Fibroblast of upper back skin (primary cell): ENCODE data around the gene SMC3.
"Not testable (repeated sequence)": the region's sequence is repeated elsewhere in the genome, so short reads cannot be mapped to it uniquely, and the experiment has no call there.

Experiments used
- DNase-seq: peaks from one replicate; pipeline ENCODE4 v3.0.0-alpha.2; 2013

The SMC3 gene

DNA sequence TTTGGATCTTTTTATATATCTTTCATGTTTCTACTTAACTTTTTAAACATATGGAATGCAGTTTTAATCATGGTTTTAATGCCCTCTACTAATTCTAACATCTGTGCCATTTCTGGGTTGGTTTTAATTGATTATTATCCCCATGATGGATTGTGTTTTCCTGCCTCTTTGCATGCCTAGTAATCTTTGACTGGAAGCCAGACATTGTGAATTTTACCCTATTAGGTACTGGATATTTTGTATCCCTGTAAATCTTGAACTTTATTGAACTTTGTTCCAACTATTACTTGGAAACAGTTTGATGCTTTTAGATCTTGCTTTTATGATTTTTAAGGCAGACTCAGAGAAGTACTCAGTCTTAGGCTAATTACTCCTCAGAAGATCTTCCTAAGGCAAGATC lies 60.7 kb downstream of the SMC3 start:
- DNase-seq: no peak

DNA sequence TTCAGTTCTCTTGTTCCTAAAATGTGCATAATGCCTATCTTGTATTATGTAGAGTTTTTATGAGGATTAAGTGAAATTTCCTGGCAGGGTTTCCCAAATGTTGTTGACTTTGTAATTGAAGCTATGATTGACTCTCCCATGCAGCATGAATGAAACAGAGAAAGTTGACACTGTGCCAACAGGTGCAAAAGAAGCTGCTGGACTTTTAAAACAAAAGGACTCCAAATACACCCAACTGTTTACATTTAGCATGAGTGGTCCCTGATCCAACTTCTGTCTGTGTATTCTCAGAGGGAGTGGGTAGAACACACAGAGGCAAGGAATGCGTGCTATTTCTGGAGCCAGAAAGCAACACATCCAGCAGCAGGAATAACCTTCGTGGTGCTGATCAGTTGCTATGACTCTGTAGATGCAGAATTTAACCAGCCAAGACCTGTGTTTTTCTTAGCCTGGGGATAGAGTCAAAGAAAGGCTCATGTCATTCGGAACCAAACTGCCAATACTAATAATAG lies 62.2 kb downstream of the SMC3 start:
- DNase-seq: peak; percentile 68

DNA sequence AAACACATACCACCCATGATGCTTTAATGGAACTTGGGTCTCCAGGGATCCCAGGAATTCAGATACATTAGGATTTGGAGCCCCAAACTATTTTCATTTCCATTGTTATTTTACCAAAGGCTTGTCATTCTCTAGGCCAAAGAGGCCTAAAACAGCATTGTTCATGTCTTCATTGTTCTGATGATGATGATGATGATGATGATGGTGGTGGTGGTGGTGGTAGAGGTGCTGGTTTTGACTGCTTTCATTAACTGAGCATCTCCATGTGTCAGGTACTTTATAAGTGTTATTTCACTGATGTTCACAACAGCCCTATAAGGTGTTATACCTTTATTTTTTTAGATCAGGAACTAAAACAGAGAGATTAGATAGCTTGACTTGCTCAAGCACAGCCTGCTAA lies 64.4 kb downstream of the SMC3 start:
- no peak for DNase-seq

DNA sequence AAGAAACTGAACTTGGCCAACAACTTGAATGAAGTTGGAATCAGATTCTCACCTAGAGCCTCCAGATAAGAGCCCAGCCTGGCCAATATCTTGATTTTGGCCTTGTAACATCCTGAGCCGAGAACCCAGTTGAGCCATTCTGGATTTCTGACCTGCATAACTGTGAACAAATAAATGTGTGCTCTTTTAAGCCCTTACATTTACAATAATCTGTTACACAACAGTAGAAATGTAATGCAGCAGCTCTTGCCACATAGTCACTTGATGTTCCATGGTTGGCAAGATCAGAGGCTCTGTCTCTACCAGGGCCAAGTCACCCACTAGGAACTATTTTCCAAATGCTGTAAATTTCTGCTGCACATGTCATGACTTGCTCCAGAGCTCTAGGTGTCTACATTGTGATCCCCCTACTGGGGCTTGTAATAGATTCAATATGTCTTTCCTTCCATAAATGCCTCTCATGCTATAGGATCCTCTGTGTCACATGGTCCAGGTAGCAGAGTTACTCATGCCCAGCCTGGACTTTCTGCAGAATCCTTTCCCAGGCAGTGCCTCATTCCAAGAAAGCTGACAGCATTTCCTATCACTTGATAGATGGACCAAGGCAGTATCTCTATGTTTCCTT lies 65.2 kb downstream of the SMC3 start:
- peak; percentile 21 for DNase-seq

DNA sequence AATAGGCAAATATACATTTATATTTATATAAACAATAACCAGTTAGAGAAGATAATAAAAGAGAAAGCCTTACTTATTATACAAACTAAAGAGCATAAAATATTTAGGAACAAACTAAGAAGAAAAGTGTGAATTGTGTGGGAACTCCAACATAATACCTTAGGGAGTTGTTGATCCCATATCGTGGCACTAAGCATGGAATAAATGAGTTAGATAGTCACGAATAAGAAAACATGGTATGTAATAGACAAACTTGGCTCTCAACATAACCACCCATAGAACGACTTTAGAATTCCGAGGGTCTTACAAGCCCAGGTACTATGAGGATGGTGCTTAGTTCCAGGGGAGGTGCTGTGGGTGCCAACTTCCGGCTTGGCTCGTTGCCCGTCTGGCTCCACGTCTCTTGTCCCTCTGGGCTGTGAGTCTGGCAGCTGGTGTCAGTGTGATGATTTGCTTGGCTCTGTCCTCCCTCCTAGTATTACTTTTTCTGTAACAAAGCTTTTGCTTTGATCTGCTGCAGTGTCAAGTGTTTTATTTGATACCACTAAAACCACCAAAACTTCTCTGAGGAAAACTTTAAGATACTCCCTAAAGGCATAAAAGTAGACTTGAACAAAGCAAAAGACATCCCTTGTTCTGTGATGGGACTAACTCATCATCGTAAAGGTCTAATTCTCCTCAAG lies 67.2 kb downstream of the SMC3 start:
- DNase-seq: no peak

DNA sequence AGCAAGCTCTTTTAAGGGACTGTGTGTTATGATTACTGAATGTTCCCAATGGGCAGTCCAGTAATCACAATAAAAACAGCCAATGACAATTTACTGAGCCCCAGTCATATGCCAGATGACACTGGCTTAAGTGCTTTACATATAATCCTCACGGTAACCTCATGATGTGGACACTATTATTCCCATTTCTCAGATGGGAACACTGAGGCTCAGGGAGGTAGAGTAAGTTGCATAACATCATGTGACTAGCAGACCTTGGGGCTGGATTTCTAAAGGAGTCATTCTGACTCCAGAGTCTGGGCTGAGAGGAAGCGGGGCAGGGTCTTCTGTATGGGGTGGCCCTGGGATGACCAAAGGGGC lies 69.1 kb downstream of the SMC3 start:
- DNase-seq: no peak

DNA sequence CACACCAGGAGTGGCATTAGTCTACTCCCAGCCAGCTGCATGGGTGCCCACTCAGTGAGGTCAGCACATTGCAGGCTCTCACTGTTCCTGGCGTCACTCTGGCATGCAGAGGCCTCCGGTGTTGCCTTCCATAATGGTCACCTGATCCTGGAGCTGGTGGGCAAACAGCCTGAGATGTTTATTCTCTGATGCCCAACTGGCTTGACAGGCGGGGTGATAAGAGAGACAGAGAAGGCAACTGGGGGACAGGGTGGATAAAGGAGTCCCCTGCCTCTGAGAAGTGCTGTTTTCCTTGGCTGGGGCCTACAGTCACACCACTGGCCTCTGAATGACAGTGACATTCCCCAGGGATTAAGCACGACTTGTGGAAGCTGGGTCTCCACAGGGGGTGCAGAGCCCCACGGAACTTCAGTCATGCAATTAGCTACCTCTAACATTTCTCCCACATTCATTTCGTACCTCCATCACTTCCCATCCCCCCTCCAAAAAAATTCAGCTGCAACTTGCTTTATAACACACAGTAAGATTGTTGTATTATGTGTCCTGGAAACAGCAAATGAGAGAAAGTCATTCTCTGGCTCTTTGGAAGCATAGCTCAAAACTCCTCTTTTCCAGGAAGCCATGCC lies 69.5 kb downstream of the SMC3 start:
- no peak for DNase-seq

DNA sequence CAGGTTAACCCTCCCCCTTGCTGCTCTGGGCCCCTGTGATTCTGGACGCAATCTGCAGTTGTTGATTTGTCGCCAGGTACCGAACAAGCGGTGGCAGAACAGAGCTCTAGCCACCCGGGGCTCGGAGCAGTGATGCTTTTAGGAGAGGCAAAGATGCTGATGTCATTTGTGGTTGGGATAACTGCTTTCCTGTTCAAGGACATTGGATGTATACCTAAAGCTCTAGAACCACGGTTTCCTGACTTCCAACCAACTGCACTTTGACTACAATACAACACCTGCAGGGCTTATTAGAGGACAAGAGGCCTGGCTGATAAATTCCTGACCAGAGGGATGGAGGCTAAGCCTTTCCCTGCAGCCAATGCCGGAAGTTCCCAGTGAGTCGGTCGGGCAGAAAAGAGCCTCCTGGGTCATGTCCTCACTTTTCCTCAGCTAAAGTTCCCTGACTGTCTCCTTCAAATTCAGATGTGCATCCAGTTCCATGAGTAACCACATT lies 70.1 kb downstream of the SMC3 start:
- peak; percentile 15 for DNase-seq

DNA sequence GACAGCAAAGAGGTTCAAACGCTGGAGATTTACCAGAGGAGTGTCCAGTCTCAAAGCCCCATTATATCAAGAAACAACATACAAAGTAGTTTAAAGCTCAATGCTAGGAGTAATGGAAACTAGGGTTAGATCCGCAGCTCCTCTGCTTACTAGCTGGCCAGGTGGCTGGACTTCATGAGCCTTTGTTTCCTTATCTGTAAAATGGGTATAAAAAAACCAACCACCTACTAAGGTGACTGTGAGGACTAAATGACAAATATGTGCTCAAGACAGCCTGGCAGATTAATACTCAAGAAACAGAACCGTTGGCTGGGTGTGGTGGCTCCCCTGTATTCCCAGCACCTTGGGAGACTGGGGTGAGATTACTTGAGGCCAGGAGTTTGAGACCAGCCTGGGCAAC lies 70.8 kb downstream of the SMC3 start:
- DNase-seq: no peak

DNA sequence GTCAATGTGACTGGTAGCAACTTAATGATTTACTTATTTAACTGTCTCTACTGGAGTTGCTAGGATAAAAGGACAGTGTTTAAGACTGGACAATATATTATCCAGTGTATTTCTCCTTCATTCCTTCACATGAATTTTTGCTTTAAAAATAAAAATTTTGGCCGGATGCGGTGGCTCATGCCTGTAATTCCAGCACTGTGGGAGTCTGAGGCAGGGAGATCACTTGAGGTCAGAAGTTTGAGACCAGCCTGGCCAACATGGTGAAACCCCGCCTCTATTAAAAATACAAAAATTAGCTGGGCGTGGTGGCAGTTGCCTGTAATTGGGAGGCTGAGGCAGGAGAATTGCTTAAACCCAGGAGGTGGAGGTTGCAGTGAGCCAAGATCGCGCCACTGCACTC lies 71.6 kb downstream of the SMC3 start:
- DNase-seq: not testable (repeated sequence)

DNA sequence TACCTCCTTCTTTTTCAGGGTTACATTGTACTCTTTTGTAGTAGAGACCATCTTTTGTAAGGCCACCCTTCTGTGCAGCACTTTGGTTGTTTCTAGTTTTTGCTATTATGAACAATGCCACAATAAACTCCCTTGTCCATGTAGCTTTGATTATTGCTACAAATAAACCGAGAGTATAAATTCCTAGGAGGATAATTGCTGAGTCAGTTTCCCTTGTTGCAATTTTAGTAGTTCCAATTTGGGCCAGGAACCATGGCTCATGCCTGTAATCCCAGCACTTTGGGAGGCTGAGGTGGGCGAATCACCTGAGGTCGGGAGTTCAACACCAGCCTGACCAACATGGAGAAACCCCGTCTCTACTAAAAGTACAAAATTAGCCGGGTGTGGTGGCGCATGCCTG lies 72.4 kb downstream of the SMC3 start:
- not testable (repeated sequence) for DNase-seq

DNA sequence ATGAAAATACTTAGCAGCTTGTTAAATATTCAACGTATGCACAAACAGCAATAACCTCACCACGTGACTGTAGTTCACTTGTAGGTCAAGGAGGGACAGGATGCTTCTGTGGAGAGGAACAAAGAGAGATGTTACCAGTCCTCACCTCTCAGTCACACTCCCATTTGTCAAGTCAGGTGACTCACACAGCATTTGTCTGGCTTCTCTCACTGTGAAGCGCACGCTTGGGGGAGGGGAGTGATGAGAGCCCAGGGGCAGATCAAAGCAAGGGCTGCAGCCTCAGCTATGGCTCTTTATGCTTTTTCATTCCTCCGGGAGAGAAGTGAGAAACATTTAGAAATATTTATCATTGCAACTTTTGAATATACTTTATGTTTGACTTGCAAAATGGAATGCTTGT lies 73.8 kb downstream of the SMC3 start:
- peak; percentile 47 for DNase-seq

DNA sequence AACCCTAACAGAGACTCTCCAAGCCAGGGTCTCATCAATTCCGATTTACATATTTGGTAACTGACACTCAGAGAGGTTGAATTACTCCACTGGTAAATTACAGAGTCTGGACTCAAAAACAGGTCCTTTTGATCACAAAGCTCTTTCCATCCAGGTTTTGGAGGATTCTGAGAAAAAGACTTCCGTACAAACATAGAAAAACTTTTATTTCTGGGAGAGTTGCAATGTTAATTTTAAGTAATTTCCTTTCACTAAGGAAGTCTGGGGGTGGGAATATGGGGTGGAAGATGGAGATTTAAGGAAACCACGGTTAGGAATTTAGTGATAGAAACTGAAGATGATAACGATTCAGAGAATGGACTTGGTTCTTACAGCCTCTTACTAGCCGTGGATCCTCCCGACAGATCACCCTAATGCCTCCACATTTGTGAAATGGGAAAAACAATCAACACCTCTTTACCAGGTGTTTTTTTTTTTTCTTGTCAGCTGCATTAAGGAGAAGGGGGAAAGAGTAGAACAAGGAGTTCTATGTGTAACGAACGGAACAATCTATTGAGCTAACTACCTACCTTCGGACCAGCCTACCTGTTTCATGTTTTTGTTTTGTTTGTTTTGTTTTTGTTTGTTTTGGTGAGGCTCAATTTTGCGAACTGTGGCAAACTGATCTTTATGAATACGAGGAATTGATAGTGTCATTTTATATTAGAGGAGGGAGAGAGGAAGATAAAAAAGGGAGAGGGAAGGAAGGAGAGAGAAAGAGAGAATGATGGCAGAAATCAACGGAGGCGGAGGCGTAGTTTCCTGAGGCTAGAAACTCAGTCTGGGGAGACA lies 74.9 kb downstream of the SMC3 start:
- no peak for DNase-seq

DNA sequence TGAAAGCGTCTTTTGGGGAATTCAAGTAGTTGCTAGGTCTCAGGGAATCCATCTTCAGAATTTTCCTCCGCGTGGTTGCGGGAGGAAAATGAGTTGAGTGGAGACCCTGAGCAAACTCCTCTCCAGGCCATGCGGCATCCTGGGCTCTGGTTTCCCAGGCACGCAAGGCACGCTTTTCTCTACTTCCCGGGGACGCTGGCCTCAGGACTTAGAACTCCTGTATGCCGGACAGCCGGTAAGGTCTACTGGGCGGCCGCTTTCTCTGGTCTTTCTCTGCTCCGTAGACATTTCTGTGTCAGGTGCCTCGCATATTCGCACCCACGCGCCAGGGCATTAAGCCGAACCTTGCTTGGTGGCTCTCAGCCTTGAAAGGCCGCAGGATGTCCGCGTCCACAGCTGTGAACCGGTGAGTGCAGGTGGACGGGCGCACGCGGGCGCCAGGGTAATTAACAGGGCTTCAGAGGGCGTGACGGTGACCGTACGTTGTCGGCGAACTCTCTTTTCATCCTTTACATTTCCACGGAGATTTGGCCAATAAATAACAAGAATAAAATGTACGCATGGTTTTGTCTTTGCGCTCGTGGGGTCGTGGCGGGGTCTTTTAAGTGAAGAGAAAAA lies 75.6 kb downstream of the SMC3 start:
- DNase-seq: peak; percentile 17

DNA sequence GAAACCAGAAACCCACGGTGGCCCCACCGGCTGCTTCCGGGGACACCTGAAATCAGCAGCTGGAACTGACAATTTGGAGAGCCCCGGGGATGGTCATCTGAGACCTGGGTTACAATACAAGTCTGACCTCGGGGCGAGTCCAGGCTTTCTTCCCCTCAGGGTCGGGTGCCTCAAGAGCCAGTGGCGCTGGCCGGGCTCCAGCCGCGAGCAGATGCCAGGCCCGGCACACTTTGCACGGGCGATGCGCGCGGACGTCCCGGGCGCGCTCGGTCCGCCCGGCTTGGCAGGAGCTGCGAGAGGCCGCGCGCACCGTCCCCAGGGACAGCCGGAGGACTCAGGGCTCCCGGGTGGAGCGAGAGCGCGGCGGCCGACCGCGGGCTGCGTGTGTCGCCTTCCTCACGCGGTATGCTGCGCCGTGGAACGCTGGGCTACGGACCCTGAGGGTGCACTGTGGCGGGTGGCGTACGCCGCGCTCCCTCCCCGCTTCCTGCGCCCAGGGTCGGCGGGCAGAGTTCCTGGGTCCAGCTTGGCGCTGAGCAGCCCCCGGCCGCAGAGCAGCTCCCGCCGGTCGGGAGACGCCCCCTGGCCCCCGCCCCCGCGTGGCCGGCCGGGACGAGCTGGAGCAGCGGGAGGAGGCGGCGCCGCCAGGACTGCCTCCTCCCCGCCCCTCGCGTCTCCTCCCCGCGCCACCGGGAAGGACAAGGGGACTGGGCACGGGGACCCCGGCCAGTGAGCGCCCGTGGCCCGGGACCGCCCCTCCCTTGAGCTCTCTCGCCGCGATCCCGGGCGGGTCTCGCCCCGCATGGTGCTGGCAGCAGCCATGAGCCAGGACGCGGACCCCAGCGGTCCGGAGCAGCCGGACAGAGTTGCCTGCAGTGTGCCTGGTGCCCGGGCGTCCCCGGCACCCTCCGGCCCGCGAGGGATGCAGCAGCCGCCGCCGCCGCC lies 76.4 kb downstream of the SMC3 start, which contains the start of gene RBM20:
Gene RBM20 (plus strand): TSS at position 684 of the 945 bp plus-strand sequence. CDS start 119 bp downstream, at position 803.
- DNase-seq: peak; percentile 10

DNA sequence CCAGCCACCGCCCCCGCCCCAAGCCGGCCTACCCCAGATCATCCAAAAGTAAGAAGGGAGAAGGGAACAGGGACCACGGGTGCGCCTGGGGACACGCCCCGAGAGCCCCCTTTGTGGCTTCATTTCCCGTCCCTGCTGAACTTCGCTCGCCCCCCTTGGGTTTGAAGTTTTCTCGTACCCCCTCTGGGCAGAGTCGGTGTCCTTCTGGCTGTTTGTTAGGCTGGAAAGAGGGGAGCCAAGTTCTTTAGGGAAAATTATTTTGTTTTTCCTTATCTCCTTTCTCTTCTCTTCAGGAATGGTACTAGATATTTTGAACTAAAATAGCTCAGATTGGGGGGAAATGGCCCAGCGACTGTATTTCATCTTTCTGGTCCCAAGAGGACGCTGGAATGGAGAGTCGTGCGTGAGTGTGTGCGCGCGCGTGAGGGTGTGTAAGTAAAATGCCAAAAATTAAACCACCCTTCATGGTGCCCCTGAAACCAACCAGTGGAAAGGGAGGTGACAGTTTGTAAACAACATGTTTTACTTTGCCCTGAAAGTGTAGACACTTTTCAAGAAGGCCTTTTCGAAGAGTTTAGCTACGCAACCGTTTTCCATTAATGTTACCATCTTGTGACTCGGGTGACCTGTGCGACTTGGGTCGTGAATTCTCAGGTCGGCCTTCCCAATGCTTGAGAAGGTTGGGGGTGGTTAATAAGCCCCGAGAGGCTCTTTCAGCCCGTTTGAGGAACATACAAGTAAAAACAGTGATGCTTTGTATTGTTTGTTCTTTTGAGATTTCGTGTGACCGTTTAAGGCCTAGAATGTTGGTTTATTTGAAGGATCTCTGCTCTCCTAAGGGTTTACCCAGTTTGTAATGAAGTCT lies 77.3 kb downstream of the SMC3 start:
- DNase-seq: no peak

DNA sequence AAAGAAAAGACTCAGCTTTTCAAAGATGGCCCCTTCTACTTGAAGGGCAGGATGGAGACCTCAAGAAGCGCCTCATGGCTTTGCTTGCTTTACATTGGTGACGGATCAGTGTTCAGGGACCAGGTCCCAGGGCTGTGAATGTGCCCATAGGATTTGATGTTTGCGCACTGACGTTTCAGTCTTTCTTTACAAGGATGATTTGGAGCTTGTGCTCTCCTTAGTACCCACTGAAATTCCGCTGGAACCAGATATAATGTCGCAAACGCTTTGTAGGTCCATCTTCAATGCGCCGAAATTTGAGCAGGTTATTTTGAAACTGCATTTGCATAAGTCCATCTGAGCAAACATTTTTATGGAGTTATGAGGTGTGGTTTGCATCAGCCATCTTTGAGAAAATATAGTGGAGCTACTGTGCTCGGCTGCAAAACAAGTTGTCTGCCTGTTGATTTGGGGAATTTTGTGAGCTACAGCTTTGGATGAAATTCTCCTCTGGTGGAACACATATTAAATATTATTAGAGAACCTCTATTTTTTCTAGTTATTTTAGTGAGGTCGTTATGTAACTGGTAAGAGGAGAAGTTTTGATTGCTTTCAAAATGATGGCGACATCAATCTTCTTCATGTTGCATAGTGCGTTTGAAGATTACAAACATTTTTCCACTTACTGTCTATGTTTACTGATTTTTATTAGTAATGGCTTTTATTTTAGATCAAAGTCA lies 79.1 kb downstream of the SMC3 start:
- no peak for DNase-seq

DNA sequence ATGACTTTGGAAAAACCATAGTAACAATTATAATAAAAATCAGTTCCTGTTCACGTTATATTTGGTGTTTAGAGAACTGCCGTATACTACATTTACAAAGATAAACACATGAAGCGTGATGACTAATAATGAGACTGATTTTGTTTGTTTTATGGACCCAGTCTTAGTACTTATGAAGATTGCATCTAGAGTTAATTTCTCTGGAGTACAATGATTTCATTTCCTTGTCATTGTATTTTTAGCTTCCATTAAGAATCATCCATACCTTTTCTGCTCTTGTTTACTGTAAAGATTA lies 79.6 kb downstream of the SMC3 start:
- DNase-seq: no peak

DNA sequence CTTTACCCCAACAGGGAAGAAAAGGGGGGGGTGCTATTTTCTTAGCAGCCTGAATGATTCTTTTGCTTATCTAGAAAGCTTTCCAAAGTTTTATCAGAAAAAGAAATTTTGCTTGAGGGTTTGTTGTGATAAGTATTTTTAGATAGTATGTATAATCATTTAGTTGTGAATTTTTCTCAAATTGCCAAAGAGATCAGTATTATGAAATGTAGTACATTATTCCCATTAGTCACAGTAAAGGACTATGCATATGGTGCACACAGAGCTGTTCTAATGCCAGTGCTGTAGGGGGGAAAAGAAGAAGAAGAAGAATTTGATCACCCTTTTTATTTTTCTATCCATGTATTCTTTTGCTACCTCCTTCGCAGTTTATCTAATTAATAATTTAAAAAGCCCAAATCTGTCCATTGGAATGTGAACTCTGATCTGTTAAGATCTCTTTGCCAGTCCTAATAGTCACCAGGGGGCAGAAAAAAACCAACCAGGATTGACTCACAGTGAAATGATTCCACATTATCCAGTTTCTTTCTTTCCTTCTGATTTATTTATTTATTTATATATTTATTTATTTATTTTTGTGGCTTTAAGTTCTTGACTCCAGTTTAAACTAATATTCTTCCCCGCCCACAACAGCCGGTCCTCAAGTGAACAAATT lies 81.3 kb downstream of the SMC3 start:
- no peak for DNase-seq
